ENCODE data around the gene SPATA46. TPM values are rescaled to one million over a fixed set of nuclear protein-coding genes. Genes with fewer than 3 reads are reported as not detected.

The SPATA46 gene
- total and polyA plus RNA-seq, 2 experiments from 2014 or later: not detected

- Histone ChIP-seq H3K79me2 (replicated peaks; ENCODE audit: insufficient read depth) (no peaks in the 10 kb centered on the region), H3K36me3 (ENCODE audit: insufficient read depth) (0 out of 2 replicates have a peak, but pooled peaks cover 3% of the 10 kb centered on the region), H3K4me1 (ENCODE audit: insufficient read depth) (no peaks in the 10 kb centered on the region), H3K4me2 (no peak overlapping the region), H3K27ac (ENCODE audit: low read depth) (no peak overlapping the region), H2AFZ (no peak overlapping the region), H3K9me2 (ENCODE audit: insufficient read depth) (peaks cover 14% of the 10 kb centered on the region; the same call in 1 of the 2 replicates), H3K4me3 (no peak overlapping the region), H3F3A (replicated peaks; ENCODE audit: low read depth) (no peaks in the 10 kb centered on the region), H3K27me3 (ENCODE audit: insufficient read depth) (no peaks in the 10 kb centered on the region), H4K20me1 (replicated peaks; ENCODE audit: insufficient read depth) (no peaks in the 10 kb centered on the region)
- Mint-ChIP-seq H3K9me3 (peaks cover 7% of the 10 kb centered on the region; the same call in 1 of the 3 replicates), H3K36me3 (ENCODE audit: low read depth) (no peaks in the 10 kb centered on the region), H3K27me3 (ENCODE audit: insufficient read depth, low read depth, poor library complexity) (peaks cover 3% of the 10 kb centered on the region), H3K4me1 (peaks cover 3% of the 10 kb centered on the region; the same call in 1 of the 3 replicates), H3K4me3 (no peak overlapping the region), H3K27ac (no peak overlapping the region)
- TF ChIP-seq CTCF (conservative IDR thresholded peaks at IDR 0.05; ENCODE audit: low read depth in 2 of 2) (no peak), ZNF331 (CRISPR knock-in tag; IDR thresholded peaks at IDR 0.05; ENCODE audit: low read depth) (no peak), ZNF114 (CRISPR knock-in tag; IDR thresholded peaks at IDR 0.05) (no peak), NANOG (IDR thresholded peaks at IDR 0.05; ENCODE audit: borderline replicate concordance) (no peak), JUNB (IDR thresholded peaks at IDR 0.05; ENCODE audit: unreplicated experiment) (no peak), ZNF462 (CRISPR knock-in tag; IDR thresholded peaks at IDR 0.05) (no peak), STAT1 (IDR thresholded peaks at IDR 0.05; ENCODE audit: unreplicated experiment) (no peak), REST (IDR thresholded peaks at IDR 0.05; ENCODE audit: unreplicated experiment) (no peak), EZH2 (IDR thresholded peaks at IDR 0.05; ENCODE audit: low read depth, unreplicated experiment) (no peak), CREB1 (CRISPR knock-in tag; IDR thresholded peaks at IDR 0.05; ENCODE audit: low read depth) (no peak), ETS1 (IDR thresholded peaks at IDR 0.05) (no peak), POLR2AphosphoS5 (IDR thresholded peaks at IDR 0.05; ENCODE audit: low read depth) (no peak), EZH2phosphoT487 (IDR thresholded peaks at IDR 0.05; ENCODE audit: unreplicated experiment) (no peak)
- DNase-seq (ENCODE audit: low spot score): no peak
- no peak for ATAC-seq
Measured at GRCh38 chr1:162416215-162416614, 39.6 kb upstream of the SPATA46 start.
